ENCODE measurements around the gene WDR93. TPM values are rescaled to one million over a fixed set of nuclear protein-coding genes. Genes with fewer than 3 reads are reported as not detected.

WDR93 gene
- polyA plus RNA-seq, 3 donors, result not detected

DNA sequence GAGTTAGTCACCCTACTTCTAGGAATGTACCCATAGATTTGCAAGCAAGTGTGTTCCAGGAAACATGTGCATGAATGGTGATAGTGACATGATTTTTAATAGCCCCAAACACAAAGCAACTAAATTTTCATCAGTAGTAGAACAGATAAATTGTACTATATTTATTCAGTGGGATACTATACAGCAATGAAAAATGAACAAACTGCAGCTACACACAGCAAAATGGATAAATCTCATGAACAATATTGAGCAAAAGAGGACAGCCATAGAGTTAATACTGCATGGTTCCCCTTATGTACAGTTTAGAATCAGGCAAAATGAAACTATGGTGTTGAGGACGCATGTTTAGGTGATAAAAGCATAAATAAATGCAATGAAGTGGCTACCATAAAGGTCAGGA lies 34.5 kb downstream of the WDR93 start:
- Mint-ChIP-seq H3K9me3 (peaks cover 0 to 8% (median 2%) of the 10 kb centered on the region in 7 donors), H3K27ac (no peak overlapping the region), H3K36me3 (no peaks in the 10 kb centered on the region), H3K4me3 (no peak overlapping the region), H3K27me3 (ENCODE audit: low read depth in 3 of 3) (peaks cover 4 to 8% (median 7%) of the 10 kb centered on the region in 3 donors), H3K4me1 (no peaks in the 10 kb centered on the region)
- Histone ChIP-seq H3K9me3 (replicated peaks in 1 of 2; ENCODE audit: control insufficient read depth in 1 of 2, insufficient read depth in 1 of 2, low read length in 2 of 2) (peaks cover 0 to 2% of the 10 kb centered on the region in 2 donors), H3K27me3 (ENCODE audit: control insufficient read depth in 2 of 2, insufficient read depth in 2 of 2, low read length in 2 of 2) (peaks cover 0 to 3% of the 10 kb centered on the region in 2 donors), H2AFZ (ENCODE audit: insufficient read depth, low read depth, low read length, poor library complexity, severe bottlenecking) (no peak overlapping the region), H3K4me3 (replicated peaks in 1 of 3; ENCODE audit: low read depth in 2 of 3, low read length in 3 of 3) (no peak overlapping the region), H3K27ac (ENCODE audit: low read depth in 1 of 2, low read length in 2 of 2) (no peak overlapping the region), H3K4me1 (ENCODE audit: control insufficient read depth in 1 of 2, insufficient read depth in 2 of 2, low read length in 2 of 2) (no peaks in the 10 kb centered on the region), H4K20me1 (ENCODE audit: insufficient read depth, low read length) (no peaks in the 10 kb centered on the region), H3K79me2 (ENCODE audit: insufficient read depth, low read length) (no peaks in the 10 kb centered on the region), H3K36me3 (replicated peaks in 1 of 2; ENCODE audit: control insufficient read depth in 1 of 2, insufficient read depth in 2 of 2, low read length in 2 of 2) (no peaks in the 10 kb centered on the region), H3K4me2 (replicated peaks; ENCODE audit: extremely low read depth, low read length, poor library complexity, severe bottlenecking) (no peak overlapping the region), H3K9ac (ENCODE audit: insufficient read depth, low read length, poor library complexity, severe bottlenecking) (no peak overlapping the region)
- no peak for DNase-seq
- WGBS (ENCODE audit: insufficient coverage), result no CpG with 5 or more reads among the region's 1 CpG
- intact Hi-C loops (cut with micrococcal nuclease), result no loop called here
- TF ChIP-seq, protein P1, sequence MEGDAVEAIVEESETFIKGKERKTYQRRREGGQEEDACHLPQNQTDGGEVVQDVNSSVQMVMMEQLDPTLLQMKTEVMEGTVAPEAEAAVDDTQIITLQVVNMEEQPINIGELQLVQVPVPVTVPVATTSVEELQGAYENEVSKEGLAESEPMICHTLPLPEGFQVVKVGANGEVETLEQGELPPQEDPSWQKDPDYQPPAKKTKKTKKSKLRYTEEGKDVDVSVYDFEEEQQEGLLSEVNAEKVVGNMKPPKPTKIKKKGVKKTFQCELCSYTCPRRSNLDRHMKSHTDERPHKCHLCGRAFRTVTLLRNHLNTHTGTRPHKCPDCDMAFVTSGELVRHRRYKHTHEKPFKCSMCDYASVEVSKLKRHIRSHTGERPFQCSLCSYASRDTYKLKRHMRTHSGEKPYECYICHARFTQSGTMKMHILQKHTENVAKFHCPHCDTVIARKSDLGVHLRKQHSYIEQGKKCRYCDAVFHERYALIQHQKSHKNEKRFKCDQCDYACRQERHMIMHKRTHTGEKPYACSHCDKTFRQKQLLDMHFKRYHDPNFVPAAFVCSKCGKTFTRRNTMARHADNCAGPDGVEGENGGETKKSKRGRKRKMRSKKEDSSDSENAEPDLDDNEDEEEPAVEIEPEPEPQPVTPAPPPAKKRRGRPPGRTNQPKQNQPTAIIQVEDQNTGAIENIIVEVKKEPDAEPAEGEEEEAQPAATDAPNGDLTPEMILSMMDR (IDR thresholded peaks at IDR 0.05), result no peak

DNA sequence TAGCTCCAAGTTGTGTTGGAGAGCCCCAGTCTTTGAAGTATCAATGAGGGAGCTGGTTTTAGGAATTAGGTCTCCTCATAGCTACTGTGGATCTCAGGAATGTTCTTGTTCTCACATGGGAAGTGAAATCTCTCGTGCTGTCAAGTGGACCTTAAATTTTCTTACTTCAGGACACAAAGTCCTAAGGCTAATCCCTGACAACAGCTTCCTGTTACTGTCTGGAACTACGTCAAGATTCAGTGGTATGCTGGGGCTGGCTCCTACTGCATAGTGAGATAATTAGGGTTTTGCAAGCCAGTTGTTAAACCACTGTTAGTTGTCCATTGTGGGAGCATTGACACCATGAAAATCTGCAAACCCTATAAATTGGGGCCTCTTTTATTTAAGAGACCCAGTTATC lies 37.6 kb downstream of the WDR93 start:
- WGBS (ENCODE audit: insufficient coverage), result no CpG with 5 or more reads among the region's 2 CpGs
- Mint-ChIP-seq H3K9me3 (peaks cover 0 to 7% (median 2%) of the 10 kb centered on the region in 7 donors), H3K27ac (no peak overlapping the region), H3K36me3 (no peaks in the 10 kb centered on the region), H3K4me1 (no peaks in the 10 kb centered on the region), H3K4me3 (no peak overlapping the region), H3K27me3 (ENCODE audit: low read depth in 3 of 3) (peaks cover 4 to 8% (median 4%) of the 10 kb centered on the region in 3 donors)
- TF ChIP-seq, protein P1 (IDR thresholded peaks at IDR 0.05), result no peak
- H3K4me3 ChIP-seq (replicated peaks in 1 of 3; ENCODE audit: low read depth in 2 of 3, low read length in 3 of 3), result no peak overlapping the region
- intact Hi-C loops (cut with micrococcal nuclease), result no loop called here
- no peak overlapping the region for H3K27ac ChIP-seq (ENCODE audit: low read depth in 1 of 2, low read length in 2 of 2)
- no peaks in the 10 kb centered on the region for H3K27me3 ChIP-seq (ENCODE audit: control insufficient read depth in 2 of 2, insufficient read depth in 2 of 2, low read length in 2 of 2)
- H3K36me3 ChIP-seq (replicated peaks in 1 of 2; ENCODE audit: control insufficient read depth in 1 of 2, insufficient read depth in 2 of 2, low read length in 2 of 2), result no peaks in the 10 kb centered on the region
- no peak for DNase-seq
- no peak overlapping the region for H3K9ac ChIP-seq (ENCODE audit: insufficient read depth, low read length, poor library complexity, severe bottlenecking)
- H4K20me1 ChIP-seq (ENCODE audit: insufficient read depth, low read length), result no peaks in the 10 kb centered on the region
- H2AFZ ChIP-seq (ENCODE audit: insufficient read depth, low read depth, low read length, poor library complexity, severe bottlenecking), result no peak overlapping the region
- no peak overlapping the region for H3K4me2 ChIP-seq (replicated peaks; ENCODE audit: extremely low read depth, low read length, poor library complexity, severe bottlenecking)
- no peaks in the 10 kb centered on the region for H3K4me1 ChIP-seq (ENCODE audit: control insufficient read depth in 1 of 2, insufficient read depth in 2 of 2, low read length in 2 of 2)
- H3K79me2 ChIP-seq (ENCODE audit: insufficient read depth, low read length), result no peaks in the 10 kb centered on the region
- peaks cover 0 to 2% of the 10 kb centered on the region in 2 donors for H3K9me3 ChIP-seq (replicated peaks in 1 of 2; ENCODE audit: control insufficient read depth in 1 of 2, insufficient read depth in 1 of 2, low read length in 2 of 2)

All from CD14-positive monocyte (primary cell).